Body of pancreas (tissue), 4 donors: Measurements from ENCODE around the gene KDM2A. TPM values are rescaled to one million over a fixed set of nuclear protein-coding genes. Genes with fewer than 3 reads are reported as not detected.

Experiments
- ATAC-seq: fragments of 150-250 bp; one replicate; pipeline ENCODE4 v1.9.1; 2016
- DNase-seq, 4 donors: peaks; one replicate each; pipeline ENCODE4 v3.0.0-alpha.2; 2019
- H3K27ac ChIP-seq, 4 donors: fragments of 200-600 bp; sonication (generic); 1 replicate in 3 of 4; 2 replicates in 1 of 4; pipeline versions ENCODE4 v1.5.1 to v1.6.1; 2016 to 2019; ENCODE audit warnings: mild to moderate bottlenecking in 1 of 4, mixed read lengths in 1 of 4, moderate library complexity in 1 of 4
- H3K27me3 ChIP-seq, 2 donors: fragments of 200-600 bp; sonication (generic); one replicate each; pipeline ENCODE4 v1.6.0; 2016; ENCODE audit warnings: mild to moderate bottlenecking in 1 of 2
- H3K36me3 ChIP-seq, 2 donors: fragments of 200-600 bp; sonication (generic); replicated peaks in 1 of 2; 2 replicates each; pipeline ENCODE4 v1.5.1; 2016; ENCODE audit warnings: low read depth in 2 of 2; ENCODE audit not compliant: insufficient read depth in 1 of 2
- H3K4me1 ChIP-seq: fragments of 200-600 bp; sonication (generic); one replicate; pipeline ENCODE4 v1.6.0; 2016
- H3K4me3 ChIP-seq, 2 donors: fragments of 200-600 bp; sonication (generic); 1 replicate in 1 of 2; 2 replicates in 1 of 2; pipeline ENCODE4 v1.5.1; 2016 to 2019
- H3K9me3 ChIP-seq, 3 donors: fragments of 200-600 bp; sonication (generic); 1 replicate in 2 of 3; 2 replicates in 1 of 3; pipeline ENCODE4 v1.5.1; 2016
- POLR2A ChIP-seq, 3 donors: fragments of 450-650 bp; IDR thresholded peaks; one replicate each; pipeline ENCODE4 v1.6.1; 2016; ENCODE audit warnings: antibody characterized with exemption in 3 of 3, mild to moderate bottlenecking in 2 of 3
- WGBS, 2 donors: methylation state at CpG; one replicate each; pipeline ENCODE4 v1.1.5; 2017; 5-methylcytosine and 5-hydroxymethylcytosine counted together
- intact Hi-C: fragments of 100-400 bp; cut with DNase I; formaldehyde crosslinking; loops from one replicate; pipeline ENCODE4 v1.15.1; 2023
- total RNA-seq, 2 donors: library from RNA; depleted of rRNA; stranded (reverse); fragments of >200 nt; gene quantifications; one replicate each; pipeline ENCODE4 v1.1.0, GENCODE V29; 2016
- TF ChIP-seq, protein P1 (sequence below), 7 experiments: fragments of 450-650 bp in 4 of 7; fragments of 200-600 bp in 3 of 7; sonication (generic) in 3 of 7; IDR thresholded peaks; one replicate each; pipeline ENCODE4 v1.5.1; 2016 to 2019; ENCODE audit warnings: antibody characterized with exemption in 7 of 7

Gene KDM2A
- total RNA-seq, 2 donors from 2014 or later, result 26.5 to 29.0 TPM

DNA sequence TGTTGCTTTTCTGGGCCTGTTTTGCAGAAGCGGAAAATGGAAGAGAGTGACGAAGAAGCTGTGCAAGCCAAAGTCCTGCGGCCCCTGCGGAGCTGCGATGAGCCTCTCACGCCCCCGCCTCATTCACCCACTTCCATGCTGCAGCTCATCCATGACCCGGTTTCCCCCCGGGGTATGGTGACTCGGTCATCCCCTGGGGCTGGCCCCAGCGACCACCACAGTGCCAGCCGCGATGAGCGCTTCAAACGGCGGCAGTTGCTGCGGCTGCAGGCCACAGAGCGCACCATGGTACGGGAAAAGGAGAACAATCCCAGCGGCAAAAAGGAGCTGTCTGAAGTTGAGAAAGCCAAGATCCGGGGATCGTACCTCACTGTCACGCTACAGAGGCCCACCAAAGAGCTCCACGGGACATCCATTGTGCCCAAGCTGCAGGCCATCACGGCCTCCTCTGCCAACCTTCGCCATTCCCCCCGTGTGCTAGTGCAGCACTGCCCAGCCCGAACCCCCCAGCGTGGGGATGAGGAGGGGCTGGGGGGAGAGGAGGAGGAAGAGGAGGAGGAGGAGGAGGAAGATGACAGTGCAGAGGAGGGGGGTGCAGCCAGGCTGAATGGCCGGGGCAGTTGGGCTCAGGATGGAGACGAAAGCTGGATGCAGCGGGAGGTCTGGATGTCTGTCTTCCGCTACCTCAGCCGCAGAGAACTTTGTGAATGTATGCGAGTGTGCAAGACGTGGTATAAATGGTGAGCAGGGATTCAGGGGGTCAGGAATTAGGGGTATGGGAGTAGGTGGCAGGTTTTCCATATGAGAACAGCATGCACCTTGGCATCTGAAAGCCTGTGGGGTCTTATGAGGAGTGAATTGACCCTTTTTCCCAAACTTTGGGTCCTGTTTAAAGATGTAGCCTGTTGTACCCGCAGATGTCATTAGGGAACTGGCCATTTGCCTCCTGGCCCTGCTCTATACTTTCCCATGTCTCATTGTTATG is 131.3 kb downstream of the KDM2A start:
- WGBS, 2 donors, result 89 to 92% methylated on average over 20 to 36 of the region's 37 CpGs
- Histone ChIP-seq H3K27ac (no peak overlapping the region), H3K9me3 (no peaks in the 10 kb centered on the region), H3K36me3 (peaks cover 25 to 71% of the 10 kb centered on the region in 2 donors), H3K27me3 (no peaks in the 10 kb centered on the region), H3K4me1 (no peaks in the 10 kb centered on the region), H3K4me3 (no peak overlapping the region)
- no peak for DNase-seq
- intact Hi-C loops, result no loop called here
- TF ChIP-seq POLR2A (IDR thresholded peaks at IDR 0.05), result no peak
- TF ChIP-seq, protein P1, sequence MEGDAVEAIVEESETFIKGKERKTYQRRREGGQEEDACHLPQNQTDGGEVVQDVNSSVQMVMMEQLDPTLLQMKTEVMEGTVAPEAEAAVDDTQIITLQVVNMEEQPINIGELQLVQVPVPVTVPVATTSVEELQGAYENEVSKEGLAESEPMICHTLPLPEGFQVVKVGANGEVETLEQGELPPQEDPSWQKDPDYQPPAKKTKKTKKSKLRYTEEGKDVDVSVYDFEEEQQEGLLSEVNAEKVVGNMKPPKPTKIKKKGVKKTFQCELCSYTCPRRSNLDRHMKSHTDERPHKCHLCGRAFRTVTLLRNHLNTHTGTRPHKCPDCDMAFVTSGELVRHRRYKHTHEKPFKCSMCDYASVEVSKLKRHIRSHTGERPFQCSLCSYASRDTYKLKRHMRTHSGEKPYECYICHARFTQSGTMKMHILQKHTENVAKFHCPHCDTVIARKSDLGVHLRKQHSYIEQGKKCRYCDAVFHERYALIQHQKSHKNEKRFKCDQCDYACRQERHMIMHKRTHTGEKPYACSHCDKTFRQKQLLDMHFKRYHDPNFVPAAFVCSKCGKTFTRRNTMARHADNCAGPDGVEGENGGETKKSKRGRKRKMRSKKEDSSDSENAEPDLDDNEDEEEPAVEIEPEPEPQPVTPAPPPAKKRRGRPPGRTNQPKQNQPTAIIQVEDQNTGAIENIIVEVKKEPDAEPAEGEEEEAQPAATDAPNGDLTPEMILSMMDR (IDR thresholded peaks at IDR 0.05), result no peak
- ATAC-seq, result no peak

DNA sequence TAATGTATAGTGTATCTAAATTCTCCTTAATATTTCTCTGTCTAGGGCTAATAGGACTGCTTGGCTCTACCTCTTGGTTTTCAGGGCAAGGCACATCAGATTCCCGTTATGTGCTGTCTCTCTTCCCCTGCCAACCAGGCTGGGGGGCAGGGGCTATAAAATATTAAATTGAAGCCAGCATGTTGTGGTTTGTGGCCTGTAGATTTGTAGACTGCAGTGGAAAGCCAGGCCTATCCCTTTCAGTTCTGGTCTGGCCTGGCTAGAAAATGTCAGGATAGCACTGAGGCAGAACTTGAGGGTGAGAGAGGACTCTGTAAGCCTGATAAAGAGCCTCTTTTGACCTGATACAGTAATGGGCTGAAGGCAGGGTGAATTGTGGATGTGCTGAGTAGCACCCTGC is 132.8 kb downstream of the KDM2A start:
- H3K27ac ChIP-seq, result no peak overlapping the region

DNA sequence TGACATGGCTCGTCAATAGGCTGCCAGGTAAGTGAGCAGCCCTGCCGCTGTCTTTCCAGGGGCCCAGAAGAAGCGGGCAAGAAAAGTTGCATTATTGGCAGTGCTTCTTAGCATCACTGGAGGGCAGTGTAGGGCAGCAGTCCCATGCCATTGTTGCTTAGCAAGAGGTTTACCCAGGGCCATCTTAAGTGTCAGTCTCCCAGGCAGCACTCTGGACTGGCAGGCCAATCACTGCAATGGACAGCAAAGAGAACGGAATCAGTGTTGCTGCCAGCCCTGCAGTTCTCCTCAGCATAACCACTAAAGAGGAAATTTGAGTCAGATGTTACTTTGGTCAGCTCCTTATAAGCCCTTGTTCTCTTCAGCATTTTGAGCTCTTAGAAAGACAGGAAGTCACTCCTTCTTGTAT is 133.8 kb downstream of the KDM2A start:
- 87 to 88% methylated on average over 4 of the region's 4 CpGs for WGBS, 2 donors
- Histone ChIP-seq H3K36me3 (peaks cover 26 to 61% of the 10 kb centered on the region in 2 donors), H3K4me3 (no peak overlapping the region), H3K27me3 (no peaks in the 10 kb centered on the region), H3K9me3 (no peaks in the 10 kb centered on the region), H3K4me1 (no peaks in the 10 kb centered on the region), H3K27ac (no peak overlapping the region)
- intact Hi-C loops, result no loop called here
- ATAC-seq (no peak), DNase-seq (peak in 1 of 4 donors; percentile 68)
- TF ChIP-seq, protein P1 (IDR thresholded peaks at IDR 0.05), result peak in 3 of 7 experiments; percentile 7 to 41 (median 27)
- no peak for TF ChIP-seq POLR2A (IDR thresholded peaks at IDR 0.05)

More for the DNA sequence above, 132.8 kb downstream of the KDM2A start:
- 86 to 100% methylated on average over 1 of the region's 1 CpG for WGBS, 2 donors
- ATAC-seq, result no peak
- Histone ChIP-seq H3K4me3 (no peak overlapping the region), H3K36me3 (peaks cover 26 to 65% of the 10 kb centered on the region in 2 donors), H3K4me1 (no peaks in the 10 kb centered on the region), H3K9me3 (no peaks in the 10 kb centered on the region), H3K27me3 (no peaks in the 10 kb centered on the region)
- intact Hi-C loops, result no loop called here
- DNase-seq, result no peak
- no peak for TF ChIP-seq POLR2A (IDR thresholded peaks at IDR 0.05)
- TF ChIP-seq, protein P1 (IDR thresholded peaks at IDR 0.05), result no peak

DNA sequence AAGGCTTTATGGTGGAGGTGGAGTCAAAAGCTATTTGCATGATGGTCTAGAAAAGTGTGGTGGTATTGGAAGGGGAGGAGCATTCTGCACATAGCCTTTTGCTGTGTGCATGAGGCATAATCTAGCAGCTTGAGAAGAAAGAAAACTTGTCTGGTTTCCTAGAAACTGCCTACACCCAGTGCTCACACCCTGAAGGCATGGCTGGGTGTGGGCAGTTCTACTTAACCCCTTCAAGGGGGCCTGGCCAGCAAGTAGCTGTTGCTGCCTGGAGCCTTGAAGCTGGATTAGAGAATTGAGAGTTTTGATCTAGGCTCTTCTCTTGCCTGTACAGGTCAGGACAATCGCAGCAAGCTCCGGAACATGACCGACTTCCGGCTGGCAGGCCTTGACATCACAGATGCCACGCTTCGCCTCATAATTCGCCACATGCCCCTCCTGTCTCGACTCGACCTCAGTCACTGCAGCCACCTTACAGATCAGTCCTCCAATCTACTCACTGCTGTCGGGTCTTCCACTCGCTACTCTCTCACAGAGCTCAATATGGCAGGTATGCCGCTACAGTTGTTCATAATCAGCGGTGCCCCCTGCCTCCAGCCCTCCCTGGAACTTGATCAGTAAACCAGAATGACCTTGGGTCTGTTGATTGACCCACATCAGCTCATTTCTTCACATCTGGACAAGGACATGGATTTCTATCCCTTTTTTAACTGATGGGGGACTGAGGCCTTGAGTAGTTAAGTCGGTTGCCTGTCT is 135.0 kb downstream of the KDM2A start:
- TF ChIP-seq, protein P1 (IDR thresholded peaks at IDR 0.05), result no peak
- TF ChIP-seq POLR2A (IDR thresholded peaks at IDR 0.05), result no peak
- 88% methylated on average over 13 to 14 of the region's 14 CpGs for WGBS, 2 donors
- Histone ChIP-seq H3K27me3 (no peaks in the 10 kb centered on the region), H3K4me1 (no peaks in the 10 kb centered on the region), H3K27ac (no peak overlapping the region), H3K4me3 (no peak overlapping the region), H3K36me3 (peaks cover 26 to 52% of the 10 kb centered on the region in 2 donors), H3K9me3 (no peaks in the 10 kb centered on the region)
- peak; percentile 19 for ATAC-seq
- DNase-seq, result no peak
- intact Hi-C loops, result no loop called here
